ENCODE results near the gene BPIFB4. TPM values are rescaled to one million over a fixed set of nuclear protein-coding genes. Genes with fewer than 3 reads are reported as not detected.

The BPIFB4 gene
- polyA plus RNA-seq, 1 donor (not counting 4 experiments of a cell fraction or from before 2014, with no cell fraction given), result not detected

DNA sequence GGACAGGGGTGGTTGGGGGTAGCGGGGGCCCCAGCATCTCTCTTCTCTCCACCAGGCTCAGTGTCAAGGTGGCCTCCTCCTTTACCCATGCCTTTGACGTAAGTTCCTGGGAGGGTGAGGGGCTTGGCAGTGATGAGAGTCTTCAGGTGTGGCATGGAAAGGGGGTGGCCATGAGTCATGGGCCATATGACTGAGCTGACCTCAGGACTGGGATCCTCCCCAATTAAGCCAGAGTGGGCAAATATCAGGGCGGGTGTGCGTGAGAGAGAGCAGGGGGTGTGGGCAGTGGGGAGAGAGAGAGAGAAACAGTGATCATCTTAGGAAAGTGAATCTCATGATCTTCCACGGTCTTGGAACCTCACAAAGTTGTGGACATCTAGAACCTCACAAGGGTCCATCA, 8.2 kb upstream of the BPIFB4 start:
- Histone ChIP-seq H3K4me2 (ENCODE audit: control insufficient read depth, extremely low read depth, insufficient read depth, low read depth, low read length) (no peak overlapping the region), H3K79me2 (ENCODE audit: control insufficient read depth, insufficient read depth, low read length) (no peaks in the 10 kb centered on the region), H3K36me3 (ENCODE audit: control insufficient read depth in 2 of 2, extremely low read depth in 1 of 2, insufficient read depth in 2 of 2, low read length in 2 of 2) (no peaks in the 10 kb centered on the region), H3K4me3 (ENCODE audit: control insufficient read depth in 2 of 3, extremely low read depth in 1 of 3, insufficient read depth in 2 of 3, low read depth in 1 of 3, low read length in 3 of 3) (no peak overlapping the region), H3K9ac (ENCODE audit: control insufficient read depth, extremely low read depth, insufficient read depth, low read length) (no peak overlapping the region), H3K27ac (ENCODE audit: control insufficient read depth, insufficient read depth, low read length) (no peak overlapping the region), H3K9me3 (ENCODE audit: control insufficient read depth, low read depth, low read length) (no peaks in the 10 kb centered on the region), H3K9me1 (ENCODE audit: control insufficient read depth, extremely low read depth, insufficient read depth, low read length) (no peaks in the 10 kb centered on the region), H3K4me1 (ENCODE audit: control insufficient read depth, extremely low read depth, insufficient read depth, low read length) (no peaks in the 10 kb centered on the region), H3K27me3 (ENCODE audit: control insufficient read depth, extremely low read depth, insufficient read depth, low read length) (peaks cover 4% of the 10 kb centered on the region), H4K20me1 (ENCODE audit: control insufficient read depth, extremely low read depth, insufficient read depth, low read length) (no peaks in the 10 kb centered on the region), H2AFZ (ENCODE audit: control insufficient read depth, low read length) (no peak overlapping the region)
- dilution Hi-C loops (cut with MboI; ENCODE audit: extremely low pct_ligation_motif_present, low sequenced_read_pairs), result no loop called here
- TF ChIP-seq EZH2 (IDR thresholded peaks at IDR 0.05; ENCODE audit: low read length) (no peak), CTCF (optimal IDR thresholded peaks at IDR 0.05 in 1 of 3, IDR thresholded peaks at IDR 0.05 in 1 of 3, conservative IDR thresholded peaks at IDR 0.05 in 1 of 3; ENCODE audit: extremely low read depth in 1 of 3, insufficient read depth in 2 of 3, low read length in 3 of 3) (no peak)
- no peak for DNase-seq (ENCODE audit: low read depth, low spot score)
- no peak for FAIRE-seq

GRCh38 chr20:33072362-33072761, 7.1 kb upstream of the BPIFB4 start:
- Histone ChIP-seq H2AFZ (ENCODE audit: control insufficient read depth, low read length) (no peak overlapping the region), H3K9me3 (ENCODE audit: control insufficient read depth, low read depth, low read length) (no peaks in the 10 kb centered on the region), H3K36me3 (ENCODE audit: control insufficient read depth in 2 of 2, extremely low read depth in 1 of 2, insufficient read depth in 2 of 2, low read length in 2 of 2) (no peaks in the 10 kb centered on the region), H3K9ac (ENCODE audit: control insufficient read depth, extremely low read depth, insufficient read depth, low read length) (no peak overlapping the region), H3K79me2 (ENCODE audit: control insufficient read depth, insufficient read depth, low read length) (no peaks in the 10 kb centered on the region), H4K20me1 (ENCODE audit: control insufficient read depth, extremely low read depth, insufficient read depth, low read length) (no peaks in the 10 kb centered on the region), H3K9me1 (ENCODE audit: control insufficient read depth, extremely low read depth, insufficient read depth, low read length) (no peaks in the 10 kb centered on the region), H3K4me2 (ENCODE audit: control insufficient read depth, extremely low read depth, insufficient read depth, low read depth, low read length) (no peak overlapping the region), H3K4me1 (ENCODE audit: control insufficient read depth, extremely low read depth, insufficient read depth, low read length) (no peaks in the 10 kb centered on the region), H3K27me3 (ENCODE audit: control insufficient read depth, extremely low read depth, insufficient read depth, low read length) (peaks cover 4% of the 10 kb centered on the region), H3K4me3 (ENCODE audit: control insufficient read depth in 2 of 3, extremely low read depth in 1 of 3, insufficient read depth in 2 of 3, low read depth in 1 of 3, low read length in 3 of 3) (no peak overlapping the region), H3K27ac (ENCODE audit: control insufficient read depth, insufficient read depth, low read length) (no peak overlapping the region)
- no peak for FAIRE-seq
- DNase-seq (ENCODE audit: low read depth, low spot score), result no peak
- dilution Hi-C loops (cut with MboI; ENCODE audit: extremely low pct_ligation_motif_present, low sequenced_read_pairs), result no loop called here
- TF ChIP-seq EZH2 (IDR thresholded peaks at IDR 0.05; ENCODE audit: low read length), result no peak
- no peak for TF ChIP-seq CTCF (optimal IDR thresholded peaks at IDR 0.05 in 1 of 3, IDR thresholded peaks at IDR 0.05 in 1 of 3, conservative IDR thresholded peaks at IDR 0.05 in 1 of 3; ENCODE audit: extremely low read depth in 1 of 3, insufficient read depth in 2 of 3, low read length in 3 of 3)
